Measurements from ENCODE around the gene NTNG1. TPM values are rescaled to one million over a fixed set of nuclear protein-coding genes. Genes with fewer than 3 reads are reported as not detected.
A peak's percentile ranks its signal among the peaks of the same experiment; 100 is the strongest.

The NTNG1 gene
- total and polyA plus RNA-seq, 4 donors: 0.72 to 26.7 (median 3.9) TPM

DNA sequence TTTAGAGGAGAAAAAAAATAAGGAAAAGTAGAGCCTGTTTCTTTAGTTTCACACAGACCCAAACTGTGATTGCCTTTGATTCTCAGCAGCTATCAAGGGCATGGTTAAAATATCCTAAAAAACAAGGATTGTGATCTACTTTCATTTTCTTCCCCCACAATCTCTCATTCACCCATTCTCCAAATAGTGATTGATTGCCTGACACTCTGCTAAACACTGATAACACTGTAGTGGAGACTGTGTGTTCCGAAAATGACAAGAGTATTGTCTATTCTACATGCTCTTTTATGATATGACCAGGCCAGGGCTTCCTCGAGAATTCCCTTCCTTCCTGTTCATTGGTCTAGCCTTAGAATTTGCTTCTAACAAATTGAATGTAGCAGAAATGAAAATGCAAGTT lies 44.1 kb upstream of the NTNG1 start:
- DNase-seq: no peak
- Histone ChIP-seq H3K36me3 (ENCODE audit: control insufficient read depth in 4 of 4, insufficient read depth in 4 of 4, low read length in 4 of 4) (no peaks in the 10 kb centered on the region), H3K9ac (ENCODE audit: insufficient read depth in 1 of 2, low read length in 2 of 2) (no peak overlapping the region), H3K9me3 (ENCODE audit: control insufficient read depth in 4 of 4, insufficient read depth in 3 of 4, low read length in 3 of 4) (peaks cover 0 to 3% (median 0%) of the 10 kb centered on the region in 4 donors), H3K4me3 (no peak overlapping the region), H3K27me3 (ENCODE audit: control insufficient read depth in 3 of 3, insufficient read depth in 3 of 3, low read length in 2 of 3) (no peaks in the 10 kb centered on the region), H3K27ac (ENCODE audit: low read depth in 1 of 2, low read length in 1 of 2) (no peak overlapping the region), H3K4me1 (ENCODE audit: control insufficient read depth in 5 of 5, insufficient read depth in 5 of 5, low read length in 5 of 5) (peaks cover 0 to 4% (median 0%) of the 10 kb centered on the region in 5 donors)
- 35 to 37% methylated on average over 2 of the region's 2 CpGs for WGBS, 2 donors
- TF ChIP-seq CTCF (IDR thresholded peaks at IDR 0.05; ENCODE audit: control extremely low read depth, extremely low read depth): no peak
- ATAC-seq (ENCODE audit: insufficient read depth, low FRiP score): no peak

DNA sequence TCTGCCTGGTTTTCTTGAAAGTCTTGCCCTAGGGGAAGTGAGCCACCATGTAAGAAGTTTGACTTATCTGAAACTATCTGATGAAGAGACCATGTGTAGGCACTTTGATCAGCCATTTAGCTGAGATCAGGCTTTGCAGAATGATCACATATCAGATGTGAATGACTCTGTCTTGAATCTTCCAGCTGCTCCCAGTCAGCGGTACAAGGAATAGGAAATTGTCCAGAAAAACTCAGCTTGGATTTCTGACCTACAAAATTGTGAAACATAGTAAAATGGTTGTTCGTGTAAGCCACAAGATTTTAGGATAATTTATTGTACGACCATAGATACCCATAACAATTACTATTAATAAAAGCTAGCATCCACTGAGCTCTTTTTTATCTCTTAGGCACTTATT lies 41.9 kb upstream of the NTNG1 start:
- WGBS, 2 donors: 82 to 83% methylated on average over 3 of the region's 3 CpGs
- Histone ChIP-seq H3K4me3 (no peak overlapping the region), H3K9ac (ENCODE audit: insufficient read depth in 1 of 2, low read length in 2 of 2) (no peak overlapping the region), H3K36me3 (ENCODE audit: control insufficient read depth in 4 of 4, insufficient read depth in 4 of 4, low read length in 4 of 4) (no peaks in the 10 kb centered on the region), H3K27ac (ENCODE audit: low read depth in 1 of 2, low read length in 1 of 2) (no peak overlapping the region), H3K9me3 (ENCODE audit: control insufficient read depth in 4 of 4, insufficient read depth in 3 of 4, low read length in 3 of 4) (peaks cover 0 to 3% (median 0%) of the 10 kb centered on the region in 4 donors), H3K27me3 (ENCODE audit: control insufficient read depth in 3 of 3, insufficient read depth in 3 of 3, low read length in 2 of 3) (no peaks in the 10 kb centered on the region), H3K4me1 (ENCODE audit: control insufficient read depth in 5 of 5, insufficient read depth in 5 of 5, low read length in 5 of 5) (peaks cover 0 to 4% (median 0%) of the 10 kb centered on the region in 5 donors)
- no peak for TF ChIP-seq CTCF (IDR thresholded peaks at IDR 0.05; ENCODE audit: control extremely low read depth, extremely low read depth)
- peak in 2 of 3 donors; percentile 25 to 55 for DNase-seq
- ATAC-seq (ENCODE audit: insufficient read depth, low FRiP score): no peak

DNA sequence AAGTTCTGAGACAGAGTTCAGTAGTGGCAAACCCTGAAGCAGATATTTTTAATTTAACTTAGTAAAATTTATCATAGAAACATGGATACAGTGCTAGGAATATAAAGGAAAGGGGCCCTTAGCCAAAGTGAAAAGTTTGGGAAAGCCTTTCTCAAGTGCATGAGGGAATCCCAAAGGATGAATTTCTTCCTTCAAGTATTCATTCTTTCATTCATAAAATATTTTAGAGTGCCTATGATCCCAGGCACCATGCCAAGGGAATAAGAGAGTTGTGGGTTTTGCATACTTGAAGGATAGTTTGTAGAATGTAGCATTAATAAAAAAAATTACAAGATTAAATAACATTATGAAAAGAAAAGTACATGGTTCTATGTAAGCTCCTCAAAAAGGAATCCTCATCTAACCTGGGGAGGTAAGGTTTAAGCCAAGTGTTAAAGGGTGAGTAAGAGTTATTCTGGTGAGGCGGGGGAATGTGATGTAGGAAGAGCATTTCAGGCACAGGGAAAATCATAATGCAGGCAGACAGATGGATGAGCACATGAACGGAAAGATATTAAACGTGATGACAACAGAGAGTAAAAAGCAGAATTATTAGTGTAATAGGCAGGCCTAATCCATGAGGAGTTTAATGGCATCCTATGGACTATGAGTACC lies 40.4 kb upstream of the NTNG1 start:
- WGBS, 2 donors: 90% methylated on average over 3 of the region's 3 CpGs
- ATAC-seq (ENCODE audit: insufficient read depth, low FRiP score): no peak
- peaks cover 0 to 2% (median 0%) of the 10 kb centered on the region in 4 donors for H3K9me3 ChIP-seq (ENCODE audit: control insufficient read depth in 4 of 4, insufficient read depth in 3 of 4, low read length in 3 of 4)
- no peak overlapping the region for H3K9ac ChIP-seq (ENCODE audit: insufficient read depth in 1 of 2, low read length in 2 of 2)
- DNase-seq: peak in 1 of 3 donors; percentile 6
- no peaks in the 10 kb centered on the region for H3K36me3 ChIP-seq (ENCODE audit: control insufficient read depth in 4 of 4, insufficient read depth in 4 of 4, low read length in 4 of 4)
- no peak for TF ChIP-seq CTCF (IDR thresholded peaks at IDR 0.05; ENCODE audit: control extremely low read depth, extremely low read depth)
- no peaks in the 10 kb centered on the region for H3K27me3 ChIP-seq (ENCODE audit: control insufficient read depth in 3 of 3, insufficient read depth in 3 of 3, low read length in 2 of 3)
- H3K4me3 ChIP-seq: no peak overlapping the region
- H3K27ac ChIP-seq (ENCODE audit: low read depth in 1 of 2, low read length in 1 of 2): no peak overlapping the region
- peaks cover 0 to 4% (median 0%) of the 10 kb centered on the region in 5 donors for H3K4me1 ChIP-seq (ENCODE audit: control insufficient read depth in 5 of 5, insufficient read depth in 5 of 5, low read length in 5 of 5)
